ENCODE results near the gene PRRG2. TPM values are rescaled to one million over a fixed set of nuclear protein-coding genes. Genes with fewer than 3 reads are reported as not detected.

The PRRG2 gene
- total and polyA plus RNA-seq, 7 experiments from 2014 or later, result 0.30 to 2.9 (median 0.54) TPM; not detected in 1

DNA sequence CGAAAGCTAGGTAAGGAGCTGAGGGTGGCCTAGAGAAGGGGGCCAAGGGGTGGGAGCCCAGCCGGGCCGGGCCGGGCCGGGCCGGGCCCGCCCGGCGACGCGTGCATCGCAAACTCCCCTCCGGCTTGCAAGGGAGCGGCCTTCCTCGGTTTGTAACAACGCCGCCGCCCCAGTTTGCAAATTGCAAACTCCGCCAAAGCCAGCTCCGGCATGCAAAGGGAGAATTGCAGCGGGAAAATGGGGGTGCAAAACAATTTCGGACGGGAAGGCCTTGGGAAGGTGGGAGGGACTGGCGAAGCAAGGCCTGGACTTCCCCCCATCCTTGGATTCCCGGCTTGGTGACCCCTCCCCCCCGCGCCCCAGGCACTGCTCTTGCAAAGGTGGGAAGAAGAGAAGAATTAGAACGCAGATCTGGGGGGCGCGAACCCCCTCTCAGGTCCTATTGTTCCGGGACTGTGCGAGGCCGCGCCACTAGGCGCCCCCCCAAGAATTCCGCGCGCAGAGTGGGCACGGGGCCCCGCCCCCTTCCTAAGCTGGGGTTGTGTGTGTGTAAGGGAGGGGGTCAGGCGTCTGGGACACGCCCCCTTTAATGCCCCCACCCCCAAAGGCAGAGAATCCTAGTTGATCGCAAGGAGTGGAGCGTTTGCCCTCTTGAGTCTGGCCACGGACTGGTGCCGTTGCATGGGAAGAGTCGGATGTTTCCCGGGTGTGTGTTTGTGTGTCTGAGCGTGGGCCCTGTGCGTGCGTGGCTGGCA lies 10.8 kb downstream of the PRRG2 start:
- H3K4me3 Mint-ChIP-seq, result peak overlapping the region; percentile 85 to 95 (median 92)
- Histone ChIP-seq H3K4me1 (ENCODE audit: control insufficient read depth in 2 of 2, insufficient read depth in 2 of 2, low read length in 2 of 2) (peaks cover 15 to 18% of the 10 kb centered on the region in 2 donors), H3K27me3 (ENCODE audit: control insufficient read depth in 2 of 2, insufficient read depth in 2 of 2, low read length in 2 of 2) (no peaks in the 10 kb centered on the region), H3K4me3 (ENCODE audit: low read length) (peak overlapping the region; percentile 85), H3K27ac (ENCODE audit: low read depth, low read length) (peak overlapping the region; percentile 86), H3K9me3 (ENCODE audit: control insufficient read depth in 2 of 3, low read length in 3 of 3) (no peaks in the 10 kb centered on the region), H3K36me3 (ENCODE audit: control insufficient read depth in 2 of 3, insufficient read depth in 3 of 3, low read length in 3 of 3) (peaks cover 3 to 43% (median 8%) of the 10 kb centered on the region in 3 experiments)
- H3K27ac Mint-ChIP-seq, result peak overlapping the region; percentile 72 to 95 (median 93)
- peaks cover 26 to 42% (median 31%) of the 10 kb centered on the region in 7 donors for H3K4me1 Mint-ChIP-seq
- H3K36me3 Mint-ChIP-seq, result peaks cover 0 to 18% (median 8%) of the 10 kb centered on the region in 5 donors
- H3K9me3 Mint-ChIP-seq, result no peaks in the 10 kb centered on the region
- ATAC-seq (no peak), DNase-seq (peak in 8 of 9 donors; percentile 39 to 64 (median 60))
- ChIA-PET CTCF (interaction anchor here (1.3 to 1.4 kb wide), 2 partner anchors 49 to 140 kb away, joined by 3 read pairs; partner anchors contain the start of genes PIH1D1 and RRAS), POLR2A (interaction anchor here (0.6 to 4.5 kb wide), 18 partner anchors 12 to 835 kb away, joined by 3 to 82 read pairs (median 5); partner anchors contain the start of genes ALDH16A1, BCL2L12, IRF3 and NOSIP)
- intact Hi-C loops (cut with micrococcal nuclease), result loop anchor here (2.0 to 5.0 kb wide), 7 partner anchors 73 to 1265 kb away; partner anchors contain the start of genes MED25 (in 2 of the 2), AKT1S1 (in 1 of the 2), BCL2L12 (in 1 of the 2) and C19orf73 (in 1 of the 2)
- peaks cover 0 to 12% (median 0%) of the 10 kb centered on the region in 5 donors for H3K27me3 Mint-ChIP-seq

DNA sequence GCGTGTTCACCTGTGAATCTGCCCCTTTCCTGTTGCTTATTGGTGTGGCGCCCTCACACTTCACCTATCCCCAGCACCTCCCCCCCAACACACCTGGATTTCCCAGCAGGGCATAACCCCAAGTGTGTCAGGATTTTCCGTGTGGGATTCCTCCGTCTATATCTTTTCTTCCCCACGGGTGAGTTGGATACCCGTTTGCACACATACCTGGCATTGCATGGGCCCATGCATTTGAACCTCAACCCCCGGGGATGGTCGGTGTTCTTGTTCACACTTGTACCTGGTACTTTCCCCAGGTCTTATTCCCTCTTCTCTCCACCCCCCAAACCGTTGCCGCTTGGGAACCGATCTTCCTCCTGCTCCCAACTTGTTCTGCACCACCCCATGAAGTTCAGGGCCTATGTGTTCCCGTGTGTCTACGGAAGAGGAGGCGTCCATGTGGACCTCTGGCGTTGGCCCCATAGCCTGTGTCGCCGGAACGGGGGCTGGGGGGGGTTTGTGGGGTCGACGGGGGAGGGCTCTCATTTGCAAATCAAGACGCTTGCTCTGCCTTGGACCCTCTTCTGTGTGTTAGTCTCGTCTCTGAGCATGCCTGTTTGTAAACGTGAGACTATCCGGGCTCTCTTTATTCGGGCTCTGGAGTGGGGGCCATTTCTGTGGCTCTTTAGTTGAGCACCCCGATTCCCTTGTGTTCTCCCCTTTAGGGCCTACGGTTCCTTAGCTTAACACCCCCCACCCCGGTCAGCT lies 11.5 kb downstream of the PRRG2 start:
- ATAC-seq (no peak), DNase-seq (peak in 2 of 9 donors; percentile 20 to 32)
- Histone ChIP-seq H3K9me3 (ENCODE audit: control insufficient read depth in 2 of 3, low read length in 3 of 3) (no peaks in the 10 kb centered on the region), H3K27me3 (ENCODE audit: control insufficient read depth in 2 of 2, insufficient read depth in 2 of 2, low read length in 2 of 2) (no peaks in the 10 kb centered on the region), H3K27ac (ENCODE audit: low read depth, low read length) (peak overlapping the region; percentile 86), H3K4me1 (ENCODE audit: control insufficient read depth in 2 of 2, insufficient read depth in 2 of 2, low read length in 2 of 2) (peaks cover 15 to 18% of the 10 kb centered on the region in 2 donors), H3K4me3 (ENCODE audit: low read length) (peak overlapping the region; percentile 85), H3K36me3 (ENCODE audit: control insufficient read depth in 2 of 3, insufficient read depth in 3 of 3, low read length in 3 of 3) (peaks cover 3 to 50% (median 8%) of the 10 kb centered on the region in 3 experiments)
- POLR2A ChIA-PET, result interaction anchor here (0.5 to 4.5 kb wide), 21 partner anchors 11 to 835 kb away, joined by 3 to 82 read pairs (median 5); partner anchors contain the start of genes ALDH16A1, BCL2L12, IRF3 and NOSIP
- CTCF ChIA-PET, result interaction anchor here (0.6 to 1.3 kb wide), 4 partner anchors 38 to 84 kb away, joined by 3 to 4 read pairs (median 3); partner anchors contain the start of genes PRMT1 and RRAS
- Mint-ChIP-seq H3K9me3 (no peaks in the 10 kb centered on the region), H3K27me3 (peaks cover 0 to 12% (median 0%) of the 10 kb centered on the region in 5 donors), H3K36me3 (peaks cover 0 to 18% (median 8%) of the 10 kb centered on the region in 5 donors), H3K27ac (peak overlapping the region; percentile 82 to 95 (median 93)), H3K4me3 (peak overlapping the region; percentile 85 to 95 (median 92)), H3K4me1 (peaks cover 26 to 42% (median 31%) of the 10 kb centered on the region in 7 donors)
- intact Hi-C loops (cut with micrococcal nuclease), result loop anchor here (5.0 kb wide), 5 partner anchors 225 to 1265 kb away; partner anchors contain the start of genes MED25 (in 2 of the 2), AKT1S1 (in 1 of the 2), C19orf73 (in 1 of the 2) and EMP3 (in 1 of the 2)

DNA sequence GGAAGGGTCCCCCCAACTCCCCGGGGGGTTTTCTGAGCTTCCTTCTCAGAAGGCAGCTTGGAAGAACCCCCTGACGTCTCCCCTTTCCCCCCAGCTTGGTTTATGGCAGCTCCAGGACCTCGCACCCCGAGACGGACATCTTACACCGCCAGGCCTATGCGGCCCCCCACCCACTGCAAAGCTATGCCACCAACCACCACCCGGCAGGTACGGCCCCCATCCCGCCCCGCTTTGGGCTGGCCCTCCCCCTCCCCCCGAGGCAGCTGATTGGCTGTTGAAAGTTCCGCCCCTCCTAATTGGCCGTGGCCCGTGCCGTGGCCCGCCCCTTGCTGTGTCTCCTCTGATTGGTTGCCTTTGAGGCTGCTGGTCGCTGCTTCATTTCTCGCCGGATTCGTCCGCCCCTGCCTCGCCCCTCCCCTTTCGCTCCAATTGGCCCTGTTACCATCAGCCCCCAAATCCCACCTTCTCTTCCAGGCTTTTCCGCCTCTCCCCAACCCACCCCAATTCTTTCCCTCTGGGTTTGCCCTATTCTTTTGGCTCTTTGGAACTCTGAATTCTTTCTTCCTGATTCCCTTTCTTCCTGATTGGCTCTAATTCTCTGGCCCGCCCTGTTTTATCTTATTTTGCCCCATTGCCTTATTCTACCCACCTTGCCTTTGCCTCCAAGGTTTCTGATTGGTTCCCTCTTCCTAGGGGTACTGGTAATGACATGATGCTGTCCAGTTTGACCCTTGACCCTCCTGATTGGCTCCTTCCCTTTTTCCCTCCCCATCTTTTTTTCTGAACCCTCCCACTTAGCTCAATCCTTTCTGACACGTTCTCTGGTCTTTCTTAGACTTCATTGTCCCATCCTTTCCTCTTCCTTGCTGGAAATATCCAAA lies 12.4 kb downstream of the PRRG2 start:
- DNase-seq (peak; percentile 76 to 93 (median 90)), ATAC-seq (peak; percentile 69)
- H3K4me1 Mint-ChIP-seq, result peaks cover 25 to 37% (median 31%) of the 10 kb centered on the region in 7 donors
- peak overlapping the region; percentile 82 to 95 (median 93) for H3K27ac Mint-ChIP-seq
- POLR2A ChIA-PET, result interaction anchor here (0.5 to 2.5 kb wide), 12 partner anchors 13 to 257 kb away, joined by 3 to 19 read pairs (median 4); partner anchors contain the start of genes ALDH16A1, BCL2L12, IRF3 and NOSIP
- Histone ChIP-seq H3K4me1 (ENCODE audit: control insufficient read depth in 2 of 2, insufficient read depth in 2 of 2, low read length in 2 of 2) (peaks cover 15 to 18% of the 10 kb centered on the region in 2 donors), H3K27me3 (ENCODE audit: control insufficient read depth in 2 of 2, insufficient read depth in 2 of 2, low read length in 2 of 2) (no peaks in the 10 kb centered on the region), H3K9me3 (ENCODE audit: control insufficient read depth in 2 of 3, low read length in 3 of 3) (no peaks in the 10 kb centered on the region), H3K36me3 (ENCODE audit: control insufficient read depth in 2 of 3, insufficient read depth in 3 of 3, low read length in 3 of 3) (peaks cover 3 to 53% (median 8%) of the 10 kb centered on the region in 3 experiments), H3K4me3 (ENCODE audit: low read length) (peak overlapping the region; percentile 85), H3K27ac (ENCODE audit: low read depth, low read length) (peak overlapping the region; percentile 86)
- intact Hi-C loops (cut with micrococcal nuclease), result loop anchor here (5.0 kb wide), 5 partner anchors 224 to 1266 kb away; partner anchors contain the start of genes MED25 (in 2 of the 2), AKT1S1 (in 1 of the 2), C19orf73 (in 1 of the 2) and EMP3 (in 1 of the 2)
- H3K27me3 Mint-ChIP-seq, result peaks cover 0 to 5% (median 0%) of the 10 kb centered on the region in 5 donors
- no peaks in the 10 kb centered on the region for H3K9me3 Mint-ChIP-seq
- CTCF ChIA-PET, result interaction anchor here (0.6 to 1.1 kb wide), 4 partner anchors 34 to 84 kb away, joined by 3 to 4 read pairs (median 3); partner anchors contain the start of gene PRMT1
- H3K4me3 Mint-ChIP-seq, result peak overlapping the region; percentile 85 to 95 (median 92)
- peaks cover 0 to 18% (median 8%) of the 10 kb centered on the region in 5 donors for H3K36me3 Mint-ChIP-seq

DNA sequence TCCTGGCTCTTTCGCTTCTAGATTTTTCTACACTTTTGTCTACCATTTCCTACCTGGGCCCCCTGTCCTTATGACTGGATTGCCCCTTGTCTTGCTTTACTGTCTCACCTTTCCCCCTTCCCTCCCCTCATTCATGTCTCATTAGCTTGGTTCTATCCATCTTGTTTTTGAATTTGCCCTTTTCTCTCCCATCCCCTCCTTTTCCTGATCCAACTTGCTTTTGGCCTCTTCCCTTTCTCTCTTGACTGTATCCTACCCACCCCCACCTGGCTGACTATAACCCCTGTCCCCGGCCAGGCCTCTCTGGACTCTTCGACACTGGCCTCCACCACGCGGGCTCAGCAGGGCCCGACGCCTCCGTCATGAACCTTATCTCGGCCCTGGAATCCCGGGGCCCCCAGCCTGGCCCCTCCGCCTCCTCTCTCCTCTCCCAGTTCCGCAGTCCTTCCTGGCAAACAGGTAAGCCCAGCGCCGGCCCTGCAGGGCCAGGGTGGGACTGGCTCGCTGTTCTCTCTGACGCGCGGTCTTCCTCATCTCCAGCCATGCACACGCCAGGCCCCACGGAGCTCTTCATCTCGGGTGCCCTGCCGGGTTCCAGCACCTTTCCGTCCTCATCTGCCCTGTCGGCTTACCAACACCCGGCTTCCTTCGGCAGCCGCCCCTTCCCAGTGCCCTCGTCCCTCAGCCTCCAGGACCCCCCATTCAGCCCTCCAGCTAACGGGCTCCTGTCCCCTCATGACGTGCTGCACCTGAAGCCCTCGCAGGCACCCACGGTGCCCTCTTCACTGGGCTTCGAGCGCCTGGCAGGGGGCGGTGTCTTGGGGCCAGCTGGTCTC lies 13.3 kb downstream of the PRRG2 start:
- ATAC-seq, result no peak
- peaks cover 3 to 62% (median 8%) of the 10 kb centered on the region in 3 experiments for H3K36me3 ChIP-seq (ENCODE audit: control insufficient read depth in 2 of 3, insufficient read depth in 3 of 3, low read length in 3 of 3)
- H3K9me3 ChIP-seq (ENCODE audit: control insufficient read depth in 2 of 3, low read length in 3 of 3), result no peaks in the 10 kb centered on the region
- no peak overlapping the region for H3K4me3 ChIP-seq (ENCODE audit: low read length)
- DNase-seq, result no peak
- peaks cover 14 to 18% of the 10 kb centered on the region in 2 donors for H3K4me1 ChIP-seq (ENCODE audit: control insufficient read depth in 2 of 2, insufficient read depth in 2 of 2, low read length in 2 of 2)
- H3K9me3 Mint-ChIP-seq, result no peaks in the 10 kb centered on the region
- H3K27ac ChIP-seq (ENCODE audit: low read depth, low read length), result peak overlapping the region; percentile 59
- POLR2A ChIA-PET, result interaction anchor here (0.7 to 2.5 kb wide), 5 partner anchors 14 to 142 kb away, joined by 3 to 19 read pairs (median 5); partner anchors contain the start of genes ALDH16A1, NOSIP, PIH1D1 and PRRG2
- peaks cover 0 to 22% (median 9%) of the 10 kb centered on the region in 5 donors for H3K36me3 Mint-ChIP-seq
- peak overlapping the region; percentile 85 to 95 (median 92) for H3K4me3 Mint-ChIP-seq
- peaks cover 24 to 36% (median 26%) of the 10 kb centered on the region in 7 donors for H3K4me1 Mint-ChIP-seq
- no peaks in the 10 kb centered on the region for H3K27me3 ChIP-seq (ENCODE audit: control insufficient read depth in 2 of 2, insufficient read depth in 2 of 2, low read length in 2 of 2)
- peak overlapping the region in 8 of 9 donors; percentile 82 to 95 (median 90) for H3K27ac Mint-ChIP-seq
- H3K27me3 Mint-ChIP-seq, result no peaks in the 10 kb centered on the region
- CTCF ChIA-PET, result no interaction called here
- intact Hi-C loops (cut with micrococcal nuclease), result loop anchor here (5.0 kb wide), 5 partner anchors 223 to 1267 kb away; partner anchors contain the start of genes MED25 (in 2 of the 2), AKT1S1 (in 1 of the 2), C19orf73 (in 1 of the 2) and EMP3 (in 1 of the 2)

Data from naive thymus-derived CD4-positive, alpha-beta T cell (primary cell).